NCI-H1105 treated with DMSO at 0.1 percent for 48 hours (cell line): ENCODE data around the gene CTCFL.

Experiments
- DNase-seq: peaks from one replicate; lab custom pipeline; 2025; lab: John Stamatoyannopoulos, UW

Gene CTCFL

GRCh38 chr20:57524511-57525176 lies at the start of gene CTCFL:
Gene CTCFL, minus strand, starts transcription at chr20:57525140. Its CDS starts 935 bp downstream, at chr20:57524205.
- DNase-seq: no peak

- DNase-seq: no peak
Observed at GRCh38 chr20:57573894-57574293, 49.0 kb upstream of the CTCFL start.

DNA sequence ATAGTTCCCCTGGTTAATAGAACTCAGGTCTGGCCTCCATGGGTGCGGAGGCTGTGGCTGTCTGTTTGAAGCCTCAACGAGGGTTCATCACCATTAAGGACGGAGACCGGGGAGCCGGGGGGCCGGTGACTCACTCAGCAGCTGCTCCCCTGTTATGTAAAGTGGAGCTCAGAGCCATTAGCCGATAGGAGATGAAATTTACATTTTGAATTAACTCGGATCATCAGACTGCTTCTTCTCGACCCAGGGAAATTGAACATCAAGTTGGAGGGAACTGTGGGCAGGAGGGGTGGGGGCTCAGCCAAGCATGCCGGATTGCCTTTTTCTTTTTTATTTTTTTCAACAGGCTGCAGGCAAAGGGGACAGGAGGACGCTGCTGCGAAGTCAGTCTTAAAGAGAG lies 48.3 kb upstream of the CTCFL start:
- DNase-seq: no peak

GRCh38 chr20:57571782-57572416 lies 47.0 kb upstream of the CTCFL start:
- DNase-seq: no peak

DNA sequence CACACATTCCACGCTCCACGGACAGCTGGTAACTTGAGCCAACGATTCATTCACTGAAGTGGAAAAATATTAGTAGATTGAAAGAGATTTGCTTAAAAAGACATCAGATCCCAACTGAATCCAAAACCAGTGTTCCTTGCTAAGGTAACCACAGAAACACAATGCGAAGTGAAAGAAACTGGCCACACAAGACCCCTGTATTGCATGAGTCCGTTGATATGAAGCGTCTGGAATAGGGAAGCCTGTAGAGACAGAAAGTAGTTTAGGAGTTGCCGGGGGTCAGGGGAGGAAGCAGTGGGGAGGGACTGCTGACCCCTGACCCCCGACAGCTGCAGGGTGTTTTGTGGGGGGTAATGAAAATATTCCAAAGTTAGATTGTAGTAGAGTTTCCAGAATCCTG lies 46.0 kb upstream of the CTCFL start:
- DNase-seq: no peak

GRCh38 chr20:57570145-57570850 lies 45.4 kb upstream of the CTCFL start:
- peak; percentile 95 for DNase-seq

DNA sequence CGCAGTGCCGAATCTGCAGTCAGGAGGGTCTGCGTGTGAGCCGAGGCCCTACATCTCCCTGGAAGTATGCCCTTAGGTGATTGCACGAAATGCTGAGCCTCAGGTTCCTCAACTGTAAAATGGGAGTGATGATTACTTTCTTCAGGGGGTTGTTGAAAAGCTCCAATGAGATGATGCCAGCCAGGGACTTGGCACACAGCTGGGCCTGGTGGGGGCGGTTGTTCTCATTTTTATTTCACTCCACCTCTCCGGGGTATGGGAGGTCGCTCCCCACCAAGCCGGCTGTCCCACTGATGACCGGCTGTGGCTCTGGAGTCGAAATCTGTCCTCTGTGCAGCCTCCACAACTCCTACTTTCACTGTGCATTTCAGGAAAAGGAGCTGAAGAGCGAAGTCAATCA lies 44.0 kb upstream of the CTCFL start:
- DNase-seq: no peak

DNA sequence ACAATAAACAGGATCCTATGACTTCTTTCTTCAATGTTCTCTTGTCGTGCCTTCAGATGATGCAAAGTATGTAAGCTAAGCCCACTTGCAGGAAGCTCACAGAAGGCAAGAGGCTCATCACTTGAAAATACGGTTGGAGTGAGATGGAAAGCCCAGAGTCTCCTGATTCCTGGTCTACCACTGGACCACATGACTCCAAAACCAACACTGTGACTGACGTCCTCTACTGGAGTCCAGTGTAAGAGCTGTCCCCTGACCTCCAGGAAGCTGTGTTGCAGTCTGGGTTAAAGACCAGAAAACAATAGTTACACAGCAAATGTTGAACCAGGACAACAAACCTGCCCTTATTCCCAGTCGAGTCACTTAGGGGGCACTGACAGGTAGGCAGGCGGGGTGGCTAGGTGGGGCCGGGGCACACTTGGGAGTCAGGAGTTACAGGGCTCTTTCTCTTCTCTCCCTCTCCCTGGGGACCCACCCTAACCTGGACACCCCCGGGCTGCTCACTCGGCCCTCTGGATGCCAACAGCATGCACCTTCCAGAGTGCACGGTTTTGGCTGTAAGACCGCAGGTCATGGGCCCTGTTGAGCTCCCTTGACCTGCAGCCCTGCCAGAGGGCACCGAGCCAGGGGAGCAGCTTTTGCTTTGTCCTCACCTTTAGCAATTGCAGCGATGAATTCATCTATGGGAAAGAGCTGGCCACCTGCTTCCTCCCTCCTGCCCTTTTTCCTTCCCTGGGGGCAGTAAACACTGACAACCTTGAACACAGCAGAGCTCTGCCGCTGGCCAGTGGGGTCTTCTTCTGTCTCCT lies 43.4 kb upstream of the CTCFL start:
- no peak for DNase-seq

DNA sequence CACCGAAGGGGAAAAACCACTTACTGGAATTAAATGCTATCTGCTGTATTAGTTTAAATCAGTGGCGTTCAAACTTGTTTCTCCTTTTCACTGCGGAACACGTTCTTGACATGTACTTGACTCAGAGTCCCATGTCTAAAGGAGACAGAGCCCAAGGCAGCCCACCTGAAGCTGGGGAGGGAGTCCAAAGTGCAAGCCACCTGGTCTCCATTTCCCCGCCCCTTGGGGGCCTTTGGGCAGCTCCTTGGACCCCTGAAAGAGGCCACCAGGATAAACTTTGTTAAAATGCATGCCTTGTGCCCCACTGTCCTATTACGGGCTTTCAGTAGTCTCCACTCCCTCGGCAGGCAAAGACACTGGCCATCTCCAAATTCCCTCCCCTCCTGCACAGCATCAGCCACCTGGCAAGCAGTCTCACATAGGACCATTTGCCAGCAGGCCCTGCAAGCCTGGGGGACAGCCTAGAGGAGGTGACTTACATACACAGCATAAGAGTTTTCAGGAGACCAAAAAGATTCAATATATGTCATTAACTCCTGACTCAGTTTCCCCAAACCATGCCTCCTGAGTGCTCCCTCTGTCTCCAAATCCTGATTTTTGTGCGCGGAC lies 42.6 kb upstream of the CTCFL start:
- no peak for DNase-seq

DNA sequence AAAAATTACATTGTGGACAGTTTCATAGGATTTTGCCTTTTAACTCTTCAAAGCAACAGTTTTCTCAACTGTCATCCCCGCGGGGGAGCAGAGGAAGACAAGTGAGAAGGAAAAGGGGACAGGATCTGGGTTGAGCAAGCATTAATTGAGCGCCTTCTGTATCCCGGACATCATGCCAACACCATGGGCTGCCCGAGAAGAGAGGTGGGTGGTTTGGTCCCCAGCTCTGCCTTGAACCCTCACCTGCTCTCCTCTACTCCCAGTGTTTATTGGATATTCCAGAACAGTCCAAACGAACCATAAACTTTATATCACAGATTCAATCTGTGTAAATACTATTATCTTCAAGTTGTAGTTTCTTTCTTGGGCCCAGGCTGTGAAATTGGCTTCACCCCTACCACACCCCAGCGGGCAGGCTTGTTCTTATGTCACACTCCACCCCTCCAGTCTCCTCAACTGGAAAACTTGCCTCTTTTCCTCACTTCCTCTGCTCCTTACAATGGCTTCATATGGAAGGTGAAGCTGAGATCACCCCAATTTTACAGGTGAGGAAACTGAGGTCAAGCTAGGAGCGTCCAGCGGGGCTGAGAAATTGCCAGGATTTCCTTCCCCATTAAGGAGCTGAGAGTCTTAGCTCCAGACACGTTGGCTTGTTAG lies 42.0 kb upstream of the CTCFL start:
- no peak for DNase-seq

DNA sequence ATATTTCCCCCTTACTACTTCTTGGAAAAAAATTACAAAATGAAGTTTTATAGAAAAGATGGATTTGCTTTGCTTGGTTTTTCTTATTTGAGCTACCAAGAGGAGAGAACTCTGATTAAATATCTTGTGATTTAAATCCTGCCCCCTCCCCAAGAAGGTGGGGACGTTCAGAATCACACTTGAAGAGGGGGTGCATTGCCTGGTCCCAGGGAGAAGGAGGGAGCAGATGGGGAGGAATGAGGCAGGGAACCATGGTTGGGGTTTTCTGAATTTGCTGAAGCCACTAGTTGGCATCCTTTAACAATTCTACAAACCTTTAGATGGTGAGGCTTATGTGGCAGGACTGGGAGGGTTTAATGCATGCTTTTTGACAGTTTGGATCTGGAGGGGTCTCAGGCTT lies 41.5 kb upstream of the CTCFL start:
- DNase-seq: no peak

DNA sequence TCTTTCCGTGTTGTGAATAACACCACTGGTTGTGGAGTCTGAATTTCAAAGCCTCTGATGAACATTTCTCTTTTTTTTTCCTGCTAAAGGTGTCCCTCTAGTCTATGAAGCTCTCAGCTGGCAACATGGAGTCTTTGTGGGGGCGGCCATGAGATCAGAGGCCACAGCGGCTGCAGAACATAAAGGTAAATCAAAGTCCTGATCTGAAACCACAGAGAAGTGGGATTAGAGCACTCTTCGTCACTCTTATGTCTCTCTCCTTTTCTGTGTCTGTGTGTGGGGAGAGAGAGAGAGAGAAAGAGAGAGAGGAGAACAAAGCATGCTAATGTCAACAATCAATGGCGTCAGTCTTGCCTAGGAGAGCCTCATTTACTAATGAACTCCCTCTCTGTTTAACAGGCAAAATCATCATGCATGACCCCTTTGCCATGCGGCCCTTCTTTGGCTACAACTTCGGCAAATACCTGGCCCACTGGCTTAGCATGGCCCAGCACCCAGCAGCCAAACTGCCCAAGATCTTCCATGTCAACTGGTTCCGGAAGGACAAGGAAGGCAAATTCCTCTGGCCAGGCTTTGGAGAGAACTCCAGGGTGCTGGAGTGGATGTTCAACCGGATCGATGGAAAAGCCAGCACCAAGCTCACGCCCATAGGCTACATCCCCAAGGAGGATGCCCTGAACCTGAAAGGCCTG lies 40.2 kb upstream of the CTCFL start:
- DNase-seq: no peak

- no peak for DNase-seq
Observed at GRCh38 chr20:57564180-57564802, 39.4 kb upstream of the CTCFL start.

DNA sequence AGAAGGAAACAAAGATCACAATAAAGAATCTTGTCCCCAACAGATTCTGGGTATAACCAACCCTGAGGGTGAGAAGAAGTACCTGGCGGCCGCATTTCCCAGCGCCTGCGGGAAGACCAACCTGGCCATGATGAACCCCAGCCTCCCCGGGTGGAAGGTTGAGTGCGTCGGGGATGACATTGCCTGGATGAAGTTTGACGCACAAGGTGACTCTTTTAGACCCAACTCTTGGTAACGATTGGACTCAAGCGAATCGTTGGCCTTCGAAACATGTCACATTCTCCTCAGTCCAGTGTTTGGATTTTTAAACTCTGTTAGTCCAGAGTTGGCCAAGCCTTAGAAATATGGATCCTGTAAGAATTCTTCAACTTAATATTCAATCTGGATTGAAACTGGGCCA lies 38.6 kb upstream of the CTCFL start:
- no peak for DNase-seq

DNA sequence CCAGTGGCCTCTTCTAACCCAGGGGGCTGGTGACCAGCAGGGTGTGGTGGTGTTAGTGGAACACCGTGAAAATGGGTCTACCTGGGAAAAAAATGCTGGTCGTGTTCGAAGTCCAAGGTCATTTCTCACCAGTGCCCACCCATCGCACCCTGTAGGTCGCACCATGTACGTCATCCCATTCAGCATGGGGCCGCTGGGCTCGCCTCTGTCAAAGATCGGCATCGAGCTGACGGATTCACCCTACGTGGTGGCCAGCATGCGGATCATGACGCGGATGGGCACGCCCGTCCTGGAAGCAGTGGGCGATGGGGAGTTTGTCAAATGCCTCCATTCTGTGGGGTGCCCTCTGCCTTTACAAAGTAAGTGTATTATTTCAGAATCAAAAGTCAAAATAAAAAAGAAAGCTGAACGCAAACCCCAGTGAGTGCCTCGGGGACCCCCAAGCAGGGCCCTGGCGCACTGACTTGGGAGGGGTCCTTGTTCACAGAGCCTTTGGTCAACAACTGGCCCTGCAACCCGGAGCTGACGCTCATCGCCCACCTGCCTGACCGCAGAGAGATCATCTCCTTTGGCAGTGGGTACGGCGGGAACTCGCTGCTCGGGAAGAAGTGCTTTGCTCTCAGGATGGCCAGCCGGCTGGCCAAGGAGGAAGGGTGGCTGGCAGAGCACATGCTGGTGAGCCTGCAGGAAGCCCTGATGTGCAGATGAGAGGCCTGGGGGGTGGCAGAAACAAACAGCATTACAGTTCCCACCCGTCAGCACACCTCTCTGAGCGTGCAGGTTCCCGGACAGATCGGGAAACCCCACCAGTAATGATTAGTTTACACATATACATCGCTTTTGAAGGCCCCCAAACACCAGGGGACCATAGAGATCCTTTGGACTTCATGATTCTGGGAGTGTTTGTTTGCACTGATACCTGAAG lies 37.9 kb upstream of the CTCFL start:
- DNase-seq: no peak

GRCh38 chr20:57561356-57562279 lies 36.7 kb upstream of the CTCFL start:
- DNase-seq: no peak

GRCh38 chr20:57560554-57561355 lies 35.8 kb upstream of the CTCFL start, which contains the start of gene PCK1:
Gene PCK1, plus strand, starts transcription at chr20:57561110. Its CDS starts 302 bp downstream, at chr20:57561412.
- DNase-seq: no peak
